HL-60 (cell line): ENCODE data around the gene MELK.

Source experiments
- DNase-seq, 2 experiments: peaks; one replicate each; pipeline ENCODE4 v3.0.0-alpha.2; 2010 to 2020; ENCODE audit warnings: low read depth in 1 of 2, low spot score in 1 of 2
- H3K27ac ChIP-seq: fragments of 250-450 bp; sonication (Bioruptor Pico); replicated peaks from 2 replicates; pipeline ENCODE4 v1.5.1; 2020; ENCODE audit warnings: mild to moderate bottlenecking, moderate library complexity
- H3K27me3 ChIP-seq: fragments of 250-450 bp; sonication (Bioruptor Pico); 2 replicates; pipeline ENCODE4 v1.5.1; 2021; ENCODE audit warnings: mild to moderate bottlenecking, moderate library complexity; ENCODE audit not compliant: insufficient read depth, poor library complexity, severe bottlenecking
- H3K4me3 ChIP-seq: replicated peaks from 2 replicates; pipeline ENCODE4 v1.5.1; 2011; ENCODE audit warnings: mild to moderate bottlenecking, control low read depth, low read length; ENCODE audit not compliant: insufficient read depth
- GABPA ChIP-seq: IDR thresholded peaks from 2 replicates; pipeline ENCODE4 v1.6.1; 2012; ENCODE audit warnings: low read depth
- POLR2AphosphoS5 ChIP-seq: IDR thresholded peaks from 2 replicates; pipeline ENCODE4 v1.6.1; 2012; ENCODE audit warnings: low read depth
- SPI1 ChIP-seq: IDR thresholded peaks from 2 replicates; pipeline ENCODE4 v1.6.1; 2012; ENCODE audit warnings: low read depth, mild to moderate bottlenecking, borderline replicate concordance
- TF ChIP-seq, protein P1 (sequence below): IDR thresholded peaks from 2 replicates; pipeline ENCODE4 v1.6.1; 2012; ENCODE audit warnings: low read depth; ENCODE audit not compliant: insufficient replicate concordance
- TF ChIP-seq, protein P2 (sequence below): IDR thresholded peaks from one replicate; pipeline ENCODE4 v1.5.1; 2011; ENCODE audit warnings: low read length, control low read depth, inconsistent platforms; ENCODE audit not compliant: insufficient read depth

The MELK gene

DNA sequence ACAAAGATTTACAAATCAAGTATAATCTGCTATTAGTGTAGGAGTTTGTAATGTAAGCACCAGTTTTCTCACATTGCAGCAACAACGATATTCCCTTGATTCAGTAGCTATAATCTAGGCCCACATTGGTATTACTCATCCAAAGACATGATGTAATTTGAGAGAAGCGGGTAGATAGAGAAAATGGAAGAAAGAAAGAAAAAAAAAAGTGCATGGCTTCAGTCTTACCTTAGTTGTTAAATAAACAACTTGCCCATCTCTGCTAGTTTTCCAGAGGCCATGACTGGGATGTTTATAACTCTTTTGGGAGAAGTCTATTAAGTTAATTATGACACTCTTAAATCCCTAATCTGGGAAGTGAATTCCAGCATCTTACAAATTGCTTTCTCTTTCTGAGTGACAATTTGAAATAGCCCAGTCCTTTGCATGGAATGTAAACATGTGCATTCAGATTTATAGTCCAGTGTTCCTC, 2.8 kb downstream of the MELK start:
- H3K4me3 ChIP-seq, result no peak overlapping the region
- TF ChIP-seq, protein P1, sequence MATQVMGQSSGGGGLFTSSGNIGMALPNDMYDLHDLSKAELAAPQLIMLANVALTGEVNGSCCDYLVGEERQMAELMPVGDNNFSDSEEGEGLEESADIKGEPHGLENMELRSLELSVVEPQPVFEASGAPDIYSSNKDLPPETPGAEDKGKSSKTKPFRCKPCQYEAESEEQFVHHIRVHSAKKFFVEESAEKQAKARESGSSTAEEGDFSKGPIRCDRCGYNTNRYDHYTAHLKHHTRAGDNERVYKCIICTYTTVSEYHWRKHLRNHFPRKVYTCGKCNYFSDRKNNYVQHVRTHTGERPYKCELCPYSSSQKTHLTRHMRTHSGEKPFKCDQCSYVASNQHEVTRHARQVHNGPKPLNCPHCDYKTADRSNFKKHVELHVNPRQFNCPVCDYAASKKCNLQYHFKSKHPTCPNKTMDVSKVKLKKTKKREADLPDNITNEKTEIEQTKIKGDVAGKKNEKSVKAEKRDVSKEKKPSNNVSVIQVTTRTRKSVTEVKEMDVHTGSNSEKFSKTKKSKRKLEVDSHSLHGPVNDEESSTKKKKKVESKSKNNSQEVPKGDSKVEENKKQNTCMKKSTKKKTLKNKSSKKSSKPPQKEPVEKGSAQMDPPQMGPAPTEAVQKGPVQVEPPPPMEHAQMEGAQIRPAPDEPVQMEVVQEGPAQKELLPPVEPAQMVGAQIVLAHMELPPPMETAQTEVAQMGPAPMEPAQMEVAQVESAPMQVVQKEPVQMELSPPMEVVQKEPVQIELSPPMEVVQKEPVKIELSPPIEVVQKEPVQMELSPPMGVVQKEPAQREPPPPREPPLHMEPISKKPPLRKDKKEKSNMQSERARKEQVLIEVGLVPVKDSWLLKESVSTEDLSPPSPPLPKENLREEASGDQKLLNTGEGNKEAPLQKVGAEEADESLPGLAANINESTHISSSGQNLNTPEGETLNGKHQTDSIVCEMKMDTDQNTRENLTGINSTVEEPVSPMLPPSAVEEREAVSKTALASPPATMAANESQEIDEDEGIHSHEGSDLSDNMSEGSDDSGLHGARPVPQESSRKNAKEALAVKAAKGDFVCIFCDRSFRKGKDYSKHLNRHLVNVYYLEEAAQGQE, result no peak
- no peak for TF ChIP-seq POLR2AphosphoS5
- no peak for TF ChIP-seq GABPA
- no peak for TF ChIP-seq SPI1
- TF ChIP-seq, protein P2, sequence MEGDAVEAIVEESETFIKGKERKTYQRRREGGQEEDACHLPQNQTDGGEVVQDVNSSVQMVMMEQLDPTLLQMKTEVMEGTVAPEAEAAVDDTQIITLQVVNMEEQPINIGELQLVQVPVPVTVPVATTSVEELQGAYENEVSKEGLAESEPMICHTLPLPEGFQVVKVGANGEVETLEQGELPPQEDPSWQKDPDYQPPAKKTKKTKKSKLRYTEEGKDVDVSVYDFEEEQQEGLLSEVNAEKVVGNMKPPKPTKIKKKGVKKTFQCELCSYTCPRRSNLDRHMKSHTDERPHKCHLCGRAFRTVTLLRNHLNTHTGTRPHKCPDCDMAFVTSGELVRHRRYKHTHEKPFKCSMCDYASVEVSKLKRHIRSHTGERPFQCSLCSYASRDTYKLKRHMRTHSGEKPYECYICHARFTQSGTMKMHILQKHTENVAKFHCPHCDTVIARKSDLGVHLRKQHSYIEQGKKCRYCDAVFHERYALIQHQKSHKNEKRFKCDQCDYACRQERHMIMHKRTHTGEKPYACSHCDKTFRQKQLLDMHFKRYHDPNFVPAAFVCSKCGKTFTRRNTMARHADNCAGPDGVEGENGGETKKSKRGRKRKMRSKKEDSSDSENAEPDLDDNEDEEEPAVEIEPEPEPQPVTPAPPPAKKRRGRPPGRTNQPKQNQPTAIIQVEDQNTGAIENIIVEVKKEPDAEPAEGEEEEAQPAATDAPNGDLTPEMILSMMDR, result no peak
- DNase-seq, result no peak
- H3K27ac ChIP-seq, result no peak overlapping the region
- no peaks in the 10 kb centered on the region for H3K27me3 ChIP-seq

DNA sequence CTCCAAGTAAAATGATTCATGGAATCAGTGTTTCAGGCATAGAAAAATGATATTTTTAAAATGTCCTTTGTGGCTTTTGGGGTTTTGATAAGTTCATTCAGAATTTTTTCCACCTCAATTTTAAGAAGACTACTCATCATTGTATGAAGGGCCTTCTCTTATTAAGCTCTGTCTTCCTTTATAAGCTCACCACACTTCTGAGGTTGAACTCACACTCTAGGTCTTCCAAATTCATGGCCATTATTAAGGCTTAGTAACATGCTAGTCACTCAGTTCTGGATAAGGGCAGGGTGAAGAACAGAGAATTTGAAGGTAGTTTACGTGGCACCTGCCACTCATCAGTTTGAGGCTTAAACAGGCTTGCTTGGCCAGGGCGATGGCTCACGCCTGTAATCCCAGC, 4.2 kb downstream of the MELK start:
- H3K27ac ChIP-seq, result no peak overlapping the region
- no peak overlapping the region for H3K4me3 ChIP-seq
- TF ChIP-seq GABPA (no peak), SPI1 (no peak), POLR2AphosphoS5 (no peak)
- TF ChIP-seq, protein P2, result no peak
- TF ChIP-seq, protein P1, result no peak
- no peaks in the 10 kb centered on the region for H3K27me3 ChIP-seq
- DNase-seq, result no peak

DNA sequence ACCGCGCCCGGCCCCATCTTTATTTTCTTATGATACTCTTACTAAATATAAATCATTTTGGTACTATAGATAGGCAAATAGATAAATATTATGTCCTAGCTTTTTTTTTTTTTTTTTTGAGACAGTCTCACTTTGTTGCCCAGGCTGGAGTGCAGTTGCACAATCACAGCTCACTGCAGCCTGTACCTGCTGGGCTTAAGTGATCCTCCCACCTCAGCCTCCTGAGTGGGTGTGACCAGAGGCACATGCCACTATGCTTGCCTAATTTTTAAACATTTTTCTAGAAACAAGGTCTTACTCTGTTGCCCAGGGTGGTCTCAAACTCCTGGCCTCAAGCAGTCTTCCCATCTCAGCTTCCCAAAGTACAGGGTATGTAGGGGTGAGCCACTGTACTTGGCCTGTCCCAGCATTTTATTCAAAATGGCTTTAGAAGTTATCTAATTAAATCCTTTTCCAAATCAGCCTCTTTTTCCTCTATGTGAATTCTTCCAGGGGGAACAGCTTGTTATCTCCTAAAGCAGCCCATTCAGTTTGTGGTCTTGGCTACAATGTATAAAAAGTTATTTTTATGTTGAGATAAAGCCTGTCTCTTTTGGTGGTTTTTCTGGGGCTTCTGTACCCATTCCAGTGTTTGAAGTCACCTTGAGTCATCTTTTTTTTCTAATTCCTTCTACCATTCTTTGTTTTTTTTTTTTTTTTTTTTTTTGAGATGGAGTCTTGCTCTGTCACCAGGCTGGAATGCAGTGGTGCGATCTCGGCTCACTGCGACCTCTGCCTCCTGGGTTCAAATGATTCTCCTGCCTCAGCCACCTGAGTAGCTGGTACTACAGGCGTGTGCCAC, 12.1 kb downstream of the MELK start:
- H3K27ac ChIP-seq, result no peak overlapping the region
- no peak overlapping the region for H3K4me3 ChIP-seq
- DNase-seq, result no peak
- no peaks in the 10 kb centered on the region for H3K27me3 ChIP-seq
- TF ChIP-seq, protein P2, result no peak
- TF ChIP-seq POLR2AphosphoS5 (no peak), GABPA (no peak), SPI1 (no peak)
- TF ChIP-seq, protein P1, result no peak
